ENCODE results near the gene PRELP.
"Not testable (repeated sequence)": the region's sequence is repeated elsewhere in the genome, so short reads cannot be mapped to it uniquely, and the experiment has no call there.

PRELP gene

DNA sequence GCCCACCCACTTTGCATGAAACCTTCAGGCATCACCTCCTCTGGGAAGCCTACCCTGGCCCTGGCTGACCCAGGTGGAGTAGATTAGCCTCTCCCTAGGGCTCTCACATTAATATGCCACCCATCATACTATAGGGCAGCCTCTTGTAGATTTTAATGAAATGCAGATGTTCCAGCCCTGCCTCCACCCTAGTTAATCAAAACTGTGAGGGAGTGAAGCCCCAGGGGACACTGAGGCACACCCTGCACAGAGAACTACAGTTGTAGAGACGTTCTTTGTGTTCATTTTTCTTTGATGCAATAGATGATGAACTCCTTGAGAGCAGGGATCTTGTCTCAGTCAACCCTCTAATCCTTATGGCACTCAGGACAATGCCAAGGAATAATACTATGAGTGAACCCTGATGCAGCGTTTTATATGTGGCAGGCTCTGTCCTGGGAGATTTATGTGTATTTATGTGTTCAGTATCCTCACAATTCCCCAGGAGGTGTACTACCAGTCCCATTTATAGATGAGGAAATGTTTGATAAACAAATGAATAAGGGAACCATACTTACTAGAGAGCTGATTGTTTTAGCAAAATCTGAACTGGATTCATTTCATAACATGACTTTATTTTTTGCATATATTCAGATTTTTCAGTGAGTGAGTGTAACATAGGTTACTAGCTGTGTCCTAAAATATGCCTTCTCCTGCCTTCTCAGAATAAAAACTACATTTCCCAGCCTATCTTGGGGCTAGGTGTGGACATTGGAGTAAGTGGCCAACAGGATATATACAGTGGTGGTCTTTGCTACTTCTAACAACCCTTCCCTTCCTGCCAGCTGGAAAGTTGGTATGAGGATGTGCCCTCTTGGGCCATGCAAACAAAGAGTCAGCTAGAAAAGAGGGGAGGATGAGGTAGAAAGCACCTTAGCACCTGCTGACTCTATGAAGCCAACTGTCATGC is 23.5 kb upstream of the PRELP start:
- no peak for DNase-seq
- intact Hi-C loops (cut with DNase I) = no loop called here

DNA sequence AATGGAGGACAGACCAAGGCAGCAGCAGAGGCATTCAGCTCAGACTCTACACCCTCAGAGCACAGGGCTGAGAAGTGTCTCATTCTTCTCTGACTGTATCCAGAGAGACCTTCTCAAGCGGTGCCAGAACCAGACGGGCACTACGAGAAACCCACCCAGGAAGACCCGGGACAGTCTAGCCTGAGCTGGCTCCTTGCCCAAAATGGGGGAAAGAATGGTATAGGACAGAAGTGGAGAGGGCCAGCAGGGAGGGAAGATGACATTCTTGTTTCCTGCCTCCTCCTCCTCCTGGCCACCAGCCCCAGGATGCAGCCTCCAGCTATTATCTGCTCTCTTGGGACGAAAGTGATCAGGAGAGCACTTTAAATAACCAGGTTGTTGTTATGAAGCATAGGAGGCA is 22.6 kb upstream of the PRELP start:
- no peak for DNase-seq
- intact Hi-C loops (cut with DNase I) = no loop called here

DNA sequence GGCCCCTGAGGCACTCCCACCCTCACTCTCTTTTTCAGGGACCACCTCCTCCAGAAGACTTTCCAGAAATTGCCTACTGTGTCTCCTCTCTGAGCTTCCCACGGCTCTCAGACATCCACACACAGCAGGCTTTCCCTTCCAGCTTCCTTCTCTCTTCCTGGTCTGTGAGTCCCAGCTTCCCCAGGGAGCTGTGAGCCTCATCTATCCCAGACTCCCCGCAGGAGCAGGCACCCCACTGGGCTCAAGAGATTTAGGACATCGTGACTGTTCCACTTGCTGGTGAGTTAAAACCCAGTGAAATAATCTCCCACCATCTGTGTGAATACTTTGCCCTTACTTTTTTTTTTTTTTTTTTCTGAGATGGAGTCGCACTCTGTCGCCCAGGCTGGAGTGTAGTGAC is 22.0 kb upstream of the PRELP start:
- intact Hi-C loops (cut with DNase I) = no loop called here
- DNase-seq = no peak

DNA sequence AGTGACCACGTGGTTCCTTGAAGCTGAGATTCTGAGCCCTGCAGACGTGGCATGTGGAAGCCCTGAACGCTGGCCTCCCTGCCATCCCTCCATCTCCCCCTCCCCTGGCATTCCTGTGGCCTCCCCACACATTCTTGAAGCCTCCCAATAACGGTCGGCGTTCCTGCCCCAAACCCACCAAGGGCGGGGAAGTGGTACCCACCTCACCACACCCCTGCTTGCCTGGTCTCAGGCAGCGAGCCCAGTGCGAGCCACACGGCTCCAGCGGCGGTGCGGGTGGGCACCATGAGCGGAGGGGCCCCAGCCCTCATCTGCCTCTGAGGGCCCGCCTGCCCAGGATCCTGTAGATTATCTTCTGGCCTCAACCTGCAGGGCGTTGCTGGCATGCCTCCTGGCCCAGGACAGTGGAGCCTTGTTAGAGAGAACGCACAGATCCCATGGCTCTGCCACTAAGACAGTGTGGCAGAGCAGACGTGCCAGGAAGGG is 20.6 kb upstream of the PRELP start:
- no peak for DNase-seq
- intact Hi-C loops (cut with DNase I) = no loop called here

DNA sequence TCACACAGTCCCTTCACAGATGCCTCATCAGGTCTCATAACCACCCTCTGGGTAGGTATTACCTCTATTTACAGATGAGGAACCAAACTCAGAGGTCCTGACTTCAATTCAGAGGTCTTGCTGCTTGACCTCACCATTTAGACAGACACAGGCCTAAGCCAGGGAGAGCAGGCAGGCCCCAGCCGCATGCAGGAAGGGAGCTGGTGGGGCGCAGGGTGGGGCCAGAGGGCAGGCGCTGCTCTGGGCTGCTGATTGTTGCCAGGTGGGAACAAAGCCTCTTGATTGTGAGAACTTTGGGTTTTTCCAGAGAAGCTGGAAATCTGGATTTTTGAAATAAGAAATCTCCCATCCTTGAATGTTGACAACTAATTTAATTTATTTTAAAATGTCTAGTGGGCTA is 19.9 kb upstream of the PRELP start:
- intact Hi-C loops (cut with DNase I) = no loop called here
- DNase-seq = no peak

DNA sequence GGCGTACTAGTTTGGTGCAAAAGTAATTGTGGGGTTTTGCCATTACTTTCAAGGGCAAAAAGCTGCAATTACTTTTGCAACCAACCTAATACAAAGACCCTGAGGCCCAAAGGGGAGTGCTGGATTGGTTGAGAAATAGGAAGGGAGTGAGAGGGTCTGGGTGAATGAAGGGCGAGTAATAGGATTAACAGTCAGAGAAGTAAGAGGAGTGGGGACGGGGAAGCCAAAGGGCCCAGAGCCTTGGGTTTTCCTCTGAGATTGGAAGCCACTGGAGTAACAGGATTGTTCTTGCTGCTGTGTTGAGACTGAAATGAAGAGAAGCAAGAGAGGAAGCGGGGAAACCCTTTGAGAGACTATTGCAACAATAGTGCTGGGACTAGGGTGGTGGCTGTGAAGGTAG is 19.0 kb upstream of the PRELP start:
- no peak for DNase-seq
- intact Hi-C loops (cut with DNase I) = no loop called here

DNA sequence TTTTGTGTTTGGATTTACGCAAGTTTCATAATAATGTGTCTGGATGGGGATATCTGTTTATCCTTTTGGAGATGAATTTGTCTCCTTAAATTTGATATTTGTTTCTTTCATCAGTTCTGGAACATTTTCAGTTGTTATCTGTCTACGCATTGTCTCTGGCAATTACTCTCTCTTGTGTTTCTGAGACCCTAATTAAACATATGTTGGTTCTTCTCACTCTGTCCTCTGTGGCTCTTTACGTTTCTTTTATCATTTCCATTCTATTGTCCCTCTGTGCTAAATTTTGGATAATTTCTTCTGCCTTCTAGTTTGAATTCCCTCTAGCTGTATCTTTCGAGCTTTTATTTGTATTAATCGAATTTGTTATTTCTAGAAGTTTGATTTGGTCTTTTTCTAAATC is 17.5 kb upstream of the PRELP start:
- intact Hi-C loops (cut with DNase I) = no loop called here
- DNase-seq = no peak

DNA sequence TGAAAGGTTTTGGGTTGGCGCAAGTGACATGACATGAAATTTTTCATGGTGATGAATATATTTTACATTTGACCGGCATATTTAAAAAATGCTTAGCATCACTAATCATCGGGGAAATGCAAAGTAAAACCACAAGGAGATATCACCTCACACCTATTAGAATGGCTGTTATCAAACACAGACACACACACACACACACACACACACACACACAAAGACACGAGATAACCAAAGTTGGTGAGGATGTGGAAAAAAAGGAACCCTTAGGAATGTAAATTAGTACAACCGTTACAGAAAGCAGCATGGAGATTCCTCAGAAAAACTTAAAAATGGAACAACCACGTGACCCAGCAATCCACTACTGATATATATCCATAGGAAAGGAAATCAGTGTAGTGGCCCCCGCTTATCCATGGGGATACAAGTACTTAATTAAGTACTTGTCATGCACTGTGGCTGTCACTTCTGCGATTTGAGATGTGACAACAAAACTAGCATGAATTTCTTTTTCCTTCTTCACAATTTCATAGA is 15.9 kb upstream of the PRELP start:
- no peak for DNase-seq
- intact Hi-C loops (cut with DNase I) = no loop called here

DNA sequence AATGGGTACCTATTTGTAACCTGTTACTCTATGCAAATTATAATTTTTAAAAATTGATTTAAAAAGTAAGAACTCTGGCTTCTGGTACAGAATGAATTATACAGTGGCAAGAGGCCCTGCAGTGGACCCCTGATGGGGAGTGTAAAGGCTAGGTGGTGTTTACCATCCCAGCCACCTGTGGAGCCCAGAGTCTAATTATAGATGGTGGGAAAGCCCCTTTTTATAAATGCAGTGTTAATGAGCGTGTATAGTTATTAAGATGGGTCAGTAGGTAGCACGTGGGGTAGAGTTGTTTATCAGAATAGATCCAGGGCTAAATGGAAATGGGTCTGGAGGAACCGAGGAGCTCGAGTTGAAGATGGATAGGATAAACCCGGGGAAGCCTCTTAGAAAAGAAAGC is 13.9 kb upstream of the PRELP start:
- intact Hi-C loops (cut with DNase I) = no loop called here
- no peak for DNase-seq

DNA sequence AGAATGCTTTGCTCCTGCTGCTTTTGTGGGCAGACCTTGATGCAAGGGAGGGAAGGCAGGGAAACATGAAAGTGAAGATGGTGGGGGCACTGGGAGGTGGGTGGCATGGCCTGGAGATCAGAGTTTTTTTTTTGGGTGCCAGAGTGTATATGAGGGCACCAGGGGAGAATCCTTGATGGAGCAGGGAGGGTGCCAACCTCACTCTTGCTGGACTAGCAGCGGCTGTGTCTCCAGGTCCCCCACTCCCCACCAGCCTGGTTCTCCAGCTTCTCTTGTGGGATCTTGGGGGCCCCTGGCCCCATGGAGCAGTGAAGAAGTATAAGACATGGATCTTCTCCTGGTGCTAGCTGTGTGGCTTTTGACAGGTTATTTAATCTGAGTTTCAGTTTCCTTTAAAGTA is 13.5 kb upstream of the PRELP start:
- intact Hi-C loops (cut with DNase I) = no loop called here
- no peak for DNase-seq

DNA sequence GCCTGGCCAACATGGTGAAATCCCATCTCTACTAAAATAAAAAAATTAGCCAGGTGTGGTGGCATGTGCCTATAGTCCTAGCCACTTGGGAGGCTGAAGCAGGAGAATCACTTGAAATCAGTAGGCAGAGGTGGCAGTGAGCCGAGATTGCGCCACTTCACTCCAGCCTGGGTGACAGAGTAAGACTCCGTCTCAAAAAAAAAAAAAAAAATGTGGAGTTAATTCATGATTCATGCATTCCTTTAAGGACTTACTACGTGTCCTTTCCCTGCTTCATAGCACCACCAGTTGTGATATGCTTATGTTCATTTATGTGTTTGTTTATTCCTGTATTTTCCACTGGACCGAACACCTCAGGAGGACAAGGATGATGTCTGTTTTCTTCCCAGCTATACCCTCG is 12.7 kb upstream of the PRELP start:
- DNase-seq = no peak
- intact Hi-C loops (cut with DNase I) = no loop called here

DNA sequence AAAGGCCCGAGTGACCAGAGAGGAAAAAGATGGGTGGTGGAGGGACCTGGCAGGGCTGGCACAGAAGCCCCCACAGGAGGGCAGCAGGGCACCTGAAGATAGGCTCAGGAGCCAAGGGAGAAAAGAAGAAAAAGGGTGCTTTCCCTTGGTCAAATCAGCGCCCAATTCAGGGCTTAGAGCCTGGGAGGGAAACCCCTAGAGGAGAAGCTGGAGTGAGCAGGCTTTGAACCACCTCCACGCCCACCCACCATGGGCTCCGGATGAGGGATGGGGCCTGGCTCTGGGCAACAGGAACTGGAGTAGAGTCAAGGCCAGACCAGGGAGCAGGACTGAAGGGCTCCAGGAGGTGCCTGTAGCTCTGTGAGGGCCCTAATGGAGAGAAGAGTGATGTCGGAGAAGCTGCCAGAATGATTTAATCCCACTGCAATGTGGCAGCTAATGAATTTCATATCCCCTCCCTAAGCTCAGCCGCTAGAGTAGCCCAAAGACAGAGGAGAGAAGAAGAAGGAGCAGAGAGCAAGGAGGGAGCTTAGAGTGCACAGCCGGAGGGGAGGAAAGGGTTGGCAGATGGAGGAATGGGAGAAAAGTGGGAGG is 12.0 kb upstream of the PRELP start:
- no peak for DNase-seq
- intact Hi-C loops (cut with DNase I) = no loop called here

DNA sequence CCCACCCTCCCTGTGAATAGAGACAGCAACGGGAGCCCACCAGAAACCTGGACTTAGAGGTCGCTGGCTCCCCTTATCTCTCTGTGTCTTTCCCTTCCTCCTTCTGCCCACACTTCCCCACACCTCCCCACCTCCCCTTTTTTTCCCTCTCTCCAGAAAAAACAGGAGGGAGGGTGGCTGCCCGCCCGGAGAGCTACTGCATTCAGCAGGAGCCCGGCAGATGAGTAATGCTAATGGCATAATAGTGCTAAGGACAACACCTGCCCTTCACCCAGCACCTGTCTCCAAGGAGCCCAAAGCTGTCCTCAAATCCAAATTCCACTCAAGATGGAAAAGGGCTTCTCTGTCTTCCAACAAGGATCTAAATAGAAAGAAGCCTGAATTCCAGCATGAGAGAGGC is 11.4 kb upstream of the PRELP start:
- intact Hi-C loops (cut with DNase I) = no loop called here
- DNase-seq = no peak

DNA sequence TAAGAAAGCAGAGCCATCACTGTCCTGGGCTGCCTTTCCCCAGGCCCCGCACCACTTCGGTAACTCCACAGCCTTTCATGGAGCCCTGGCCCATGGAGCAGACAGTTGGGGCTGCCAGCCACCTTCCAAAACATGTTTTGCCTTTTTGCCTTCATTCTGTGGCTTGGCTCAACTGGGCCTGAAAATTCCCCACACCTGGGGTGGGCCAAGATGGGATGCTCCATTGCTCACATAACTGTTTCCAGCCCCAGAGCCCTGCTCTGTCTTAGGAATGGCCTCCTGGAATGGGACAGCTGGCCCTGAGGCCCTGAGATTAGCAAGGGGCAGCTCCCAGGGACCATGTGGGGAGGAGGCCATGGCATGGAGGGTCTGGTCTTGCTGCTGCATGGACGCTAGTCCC is 10.9 kb upstream of the PRELP start:
- intact Hi-C loops (cut with DNase I) = no loop called here
- DNase-seq = no peak

DNA sequence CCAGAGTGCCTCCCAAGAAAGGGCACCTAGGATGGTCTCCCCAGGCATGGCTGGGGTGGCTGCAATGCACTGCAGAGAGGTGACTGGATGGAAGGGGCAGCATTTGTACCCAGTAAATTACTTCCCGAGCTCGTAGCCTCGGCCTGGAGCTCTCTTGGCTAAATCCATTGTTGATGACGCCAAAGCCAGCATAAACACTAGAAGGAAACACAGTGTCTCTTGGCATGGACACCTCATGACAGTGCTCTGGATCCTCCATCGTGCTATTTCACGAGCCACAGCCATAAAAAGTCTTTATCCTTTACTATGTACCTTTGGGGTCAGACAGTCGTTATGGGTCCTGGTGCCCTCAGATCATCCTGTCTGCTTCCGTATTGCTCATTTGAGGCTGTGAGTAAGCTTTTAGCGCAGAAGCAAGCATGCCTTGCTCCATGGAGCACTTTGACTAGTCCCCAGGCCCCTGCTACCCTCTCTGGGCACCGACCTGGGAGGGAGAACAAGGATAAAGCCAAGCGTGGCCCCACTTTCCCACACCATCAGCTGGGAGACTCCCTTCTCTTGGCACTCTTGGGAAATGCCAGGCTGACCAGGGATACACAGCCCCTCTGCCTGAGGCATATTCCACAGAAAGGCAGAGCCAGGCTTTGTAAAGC is 10.3 kb upstream of the PRELP start:
- intact Hi-C loops (cut with DNase I) = no loop called here
- DNase-seq = no peak

DNA sequence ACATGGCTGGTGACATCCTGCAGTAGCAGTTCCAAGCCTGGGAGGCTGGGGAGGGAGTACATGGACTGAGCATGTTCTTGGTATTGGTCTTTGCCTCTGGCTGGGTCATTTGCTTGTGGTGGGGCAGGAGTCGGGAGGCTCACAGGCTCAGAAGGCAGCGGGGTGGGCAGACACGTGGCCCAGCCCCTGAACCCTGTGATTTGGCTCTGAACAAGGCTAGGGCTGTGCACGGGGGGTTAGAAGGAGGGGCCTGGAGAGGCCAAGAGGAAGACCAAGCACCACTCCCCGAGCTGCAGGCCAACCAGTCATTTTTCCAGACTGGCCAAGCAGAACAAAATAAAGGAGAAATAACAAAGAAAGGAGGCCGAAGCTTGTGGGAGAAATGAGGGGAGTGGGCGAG is 9.7 kb upstream of the PRELP start:
- peak in 8 of 42 donors; percentile 10 to 51 (median 32) for DNase-seq
- intact Hi-C loops (cut with DNase I) = no loop called here

DNA sequence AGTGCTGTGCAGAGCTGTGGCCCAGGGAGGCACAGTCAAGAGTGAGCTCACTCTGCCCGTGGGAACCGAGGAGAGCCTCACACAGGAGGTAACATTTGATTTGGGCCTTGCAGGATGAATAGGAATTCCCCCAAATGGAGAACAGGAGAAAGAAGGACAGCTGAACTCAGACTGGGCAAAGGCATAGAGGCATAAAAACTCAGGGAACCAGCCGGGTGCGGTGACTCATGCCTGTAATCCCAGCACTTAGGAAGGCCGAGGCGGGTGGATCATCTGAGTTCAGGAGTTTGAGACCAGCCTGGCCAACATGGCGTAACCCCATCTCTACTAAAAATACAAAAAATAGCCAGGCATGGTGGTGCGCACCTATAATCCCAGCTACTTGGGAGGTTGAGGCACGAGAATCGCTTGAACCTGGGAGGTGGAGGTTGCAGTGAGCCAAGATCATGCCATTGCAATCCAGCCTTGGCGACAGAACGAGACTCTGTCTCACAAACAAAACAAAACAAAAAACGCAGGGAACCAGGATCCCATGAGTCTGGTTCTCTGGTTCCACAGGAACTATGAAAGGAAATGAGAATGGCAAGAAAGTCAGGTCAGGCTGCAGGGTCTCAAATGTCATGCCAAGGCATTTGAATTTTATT is 8.6 kb upstream of the PRELP start:
- intact Hi-C loops (cut with DNase I) = not testable (repeated sequence)

DNA sequence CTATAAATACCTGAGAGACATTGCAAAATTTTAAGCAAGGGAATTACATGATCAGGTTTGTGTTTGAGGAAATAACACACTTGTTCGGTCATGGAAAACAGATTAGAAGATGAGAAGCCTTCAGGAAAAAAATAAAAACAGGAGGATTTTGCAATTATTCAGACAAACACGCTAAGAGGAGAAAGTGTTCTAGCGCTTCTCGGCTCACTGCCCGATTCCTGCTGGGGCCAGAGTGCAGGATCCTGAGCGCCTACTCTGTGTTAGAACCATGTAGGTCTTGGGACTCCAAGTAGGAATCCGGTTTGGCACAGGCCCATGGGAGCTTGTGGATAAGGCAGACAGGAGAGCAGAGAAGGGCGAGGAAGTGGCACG is 8.1 kb upstream of the PRELP start:
- DNase-seq = no peak
- intact Hi-C loops (cut with DNase I) = no loop called here

More for the DNA sequence above, 8.6 kb upstream of the PRELP start:
- DNase-seq = not testable (repeated sequence)

DNA sequence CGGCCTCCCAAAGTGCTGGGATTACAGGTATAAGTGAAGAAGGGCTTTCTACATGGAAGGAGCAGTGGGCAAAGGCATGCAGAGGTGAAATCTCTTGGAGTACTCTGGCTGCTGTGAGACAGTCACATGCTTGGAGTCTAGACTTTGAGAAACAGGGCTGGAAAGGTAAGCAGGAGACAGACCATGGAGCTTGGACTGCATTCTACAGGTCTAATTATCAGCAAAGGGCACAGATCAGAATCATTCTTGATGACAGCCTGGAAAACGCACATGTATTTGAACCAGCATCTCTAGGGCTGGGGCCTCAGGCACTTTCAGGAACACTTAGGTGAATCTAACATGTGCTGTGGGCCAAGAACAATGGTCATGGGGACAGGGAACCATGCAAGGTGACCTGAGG is 7.3 kb upstream of the PRELP start:
- intact Hi-C loops (cut with DNase I) = no loop called here
- DNase-seq = no peak

DNA sequence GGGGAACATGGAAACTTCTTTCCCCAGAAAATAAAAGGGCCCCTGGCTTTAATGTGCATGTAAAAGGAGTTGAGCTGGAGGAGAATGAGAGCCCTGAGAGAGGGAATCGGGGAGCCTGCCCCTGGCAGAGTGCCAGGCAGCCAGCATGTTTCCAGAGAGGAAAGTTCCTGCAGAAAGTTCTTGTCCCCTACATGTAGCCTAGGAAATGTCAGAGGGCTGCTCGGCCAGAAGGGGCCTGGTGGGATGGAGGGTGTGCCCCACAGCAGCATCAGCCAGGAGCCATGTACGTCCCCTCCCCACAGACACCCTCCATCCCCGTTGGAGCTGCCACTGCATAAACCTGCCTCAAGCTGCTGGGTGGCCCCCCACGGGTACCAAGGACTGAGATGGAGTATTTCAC is 5.4 kb upstream of the PRELP start:
- no peak for DNase-seq
- intact Hi-C loops (cut with DNase I) = no loop called here

Data from head of caudate nucleus (tissue), 42 donors.